Colonic mucosa (tissue), 4 donors: ENCODE measurements around the gene PNMA6E. TPM values are rescaled to one million over a fixed set of nuclear protein-coding genes. Genes with fewer than 3 reads are reported as not detected.

Source experiments
- DNase-seq: peaks from one replicate; pipeline ENCODE4 v3.0.0-alpha.2; 2020
- H3K27ac ChIP-seq: fragments of 200-600 bp; one replicate; pipeline ENCODE4 v1.8.0; 2021
- H3K27me3 ChIP-seq: fragments of 200-600 bp; one replicate; pipeline ENCODE4 v1.8.0; 2021
- H3K36me3 ChIP-seq: fragments of 200-600 bp; one replicate; pipeline ENCODE4 v1.8.0; 2021
- H3K4me1 ChIP-seq: fragments of 200-600 bp; one replicate; pipeline ENCODE4 v1.8.0; 2021; ENCODE audit warnings: mild to moderate bottlenecking
- H3K4me3 ChIP-seq: fragments of 200-600 bp; one replicate; pipeline ENCODE4 v1.8.0; 2021
- H3K9ac ChIP-seq, 2 donors: one replicate each; pipeline ENCODE4 v1.7.0; 2013; ENCODE audit warnings: control low read depth in 2 of 2, low read depth in 2 of 2, low read length in 2 of 2
- H3K9me3 ChIP-seq: fragments of 200-600 bp; one replicate; pipeline ENCODE4 v1.8.0; 2021
- intact Hi-C: fragments of 100-400 bp; cut with DNase I; formaldehyde crosslinking; loops from one replicate; pipeline ENCODE4 v1.14.1; 2022
- total RNA-seq, 2 donors: library from RNA; stranded (reverse); fragmentation: NEBNext Ultra II Directional in 1 of 2; extraction: Animal tissue kit (Norgen Biotek cat#: 25700) in 1 of 2; gene quantifications; one replicate each; pipeline ENCODE4 v1.2.1, GENCODE V29; 2021
- TF ChIP-seq, protein P1 (sequence below): fragments of 200-600 bp; IDR thresholded peaks from one replicate; pipeline ENCODE4 v1.8.0; 2022; ENCODE audit warnings: antibody characterized with exemption, mild to moderate bottlenecking
- donor health status: healthy.
- donor health status: DM: no; HTN: no; CAD: no.
- donor health status: DM: no; HTN: no; CAD: no.

PNMA6E gene
- total RNA-seq, 2 donors from 2014 or later: not detected

DNA sequence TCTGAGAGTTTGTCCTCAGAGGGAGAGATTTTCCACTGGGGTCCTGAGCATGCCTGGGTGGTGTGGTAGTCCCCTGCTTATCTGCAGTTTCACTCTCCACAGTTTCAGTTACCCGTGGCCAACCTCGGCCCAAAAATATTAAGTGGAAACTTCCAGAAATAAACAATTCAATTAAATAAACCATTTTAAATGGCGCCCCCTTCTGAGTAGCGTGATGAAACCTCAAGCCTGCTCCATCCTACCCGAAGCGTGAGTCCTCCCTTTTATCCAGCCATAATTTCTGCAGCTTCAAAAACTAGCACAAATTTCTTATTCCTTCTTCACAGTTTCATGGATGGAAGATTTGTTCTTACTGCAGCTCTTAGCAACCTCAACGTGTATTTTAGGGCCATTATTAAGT lies 26.7 kb downstream of the PNMA6E start:
- Histone ChIP-seq H3K9ac (no peak overlapping the region), H3K36me3 (no peaks in the 10 kb centered on the region), H3K4me1 (no peaks in the 10 kb centered on the region), H3K4me3 (no peak overlapping the region), H3K9me3 (no peaks in the 10 kb centered on the region), H3K27me3 (no peaks in the 10 kb centered on the region), H3K27ac (no peak overlapping the region)
- TF ChIP-seq, protein P1, sequence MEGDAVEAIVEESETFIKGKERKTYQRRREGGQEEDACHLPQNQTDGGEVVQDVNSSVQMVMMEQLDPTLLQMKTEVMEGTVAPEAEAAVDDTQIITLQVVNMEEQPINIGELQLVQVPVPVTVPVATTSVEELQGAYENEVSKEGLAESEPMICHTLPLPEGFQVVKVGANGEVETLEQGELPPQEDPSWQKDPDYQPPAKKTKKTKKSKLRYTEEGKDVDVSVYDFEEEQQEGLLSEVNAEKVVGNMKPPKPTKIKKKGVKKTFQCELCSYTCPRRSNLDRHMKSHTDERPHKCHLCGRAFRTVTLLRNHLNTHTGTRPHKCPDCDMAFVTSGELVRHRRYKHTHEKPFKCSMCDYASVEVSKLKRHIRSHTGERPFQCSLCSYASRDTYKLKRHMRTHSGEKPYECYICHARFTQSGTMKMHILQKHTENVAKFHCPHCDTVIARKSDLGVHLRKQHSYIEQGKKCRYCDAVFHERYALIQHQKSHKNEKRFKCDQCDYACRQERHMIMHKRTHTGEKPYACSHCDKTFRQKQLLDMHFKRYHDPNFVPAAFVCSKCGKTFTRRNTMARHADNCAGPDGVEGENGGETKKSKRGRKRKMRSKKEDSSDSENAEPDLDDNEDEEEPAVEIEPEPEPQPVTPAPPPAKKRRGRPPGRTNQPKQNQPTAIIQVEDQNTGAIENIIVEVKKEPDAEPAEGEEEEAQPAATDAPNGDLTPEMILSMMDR: no peak
- no peak for DNase-seq
- intact Hi-C loops: no loop called here

GRCh38 chrX:153372949-153373348 lies 28.2 kb downstream of the PNMA6E start:
- Histone ChIP-seq H3K9me3 (no peaks in the 10 kb centered on the region), H3K36me3 (no peaks in the 10 kb centered on the region), H3K27ac (no peak overlapping the region), H3K4me3 (no peak overlapping the region), H3K27me3 (no peaks in the 10 kb centered on the region), H3K9ac (no peak overlapping the region), H3K4me1 (no peaks in the 10 kb centered on the region)
- DNase-seq: no peak
- TF ChIP-seq, protein P1: no peak
- intact Hi-C loops: no loop called here

- H3K4me1 ChIP-seq: no peaks in the 10 kb centered on the region
- intact Hi-C loops: no loop called here
- no peak overlapping the region for H3K4me3 ChIP-seq
- H3K9me3 ChIP-seq: no peaks in the 10 kb centered on the region
- H3K27ac ChIP-seq: no peak overlapping the region
- H3K36me3 ChIP-seq: no peaks in the 10 kb centered on the region
- DNase-seq: no peak
- no peaks in the 10 kb centered on the region for H3K27me3 ChIP-seq
- H3K9ac ChIP-seq: no peak overlapping the region
- TF ChIP-seq, protein P1: no peak
Observed at GRCh38 chrX:153371256-153371655, 29.9 kb downstream of the PNMA6E start.

DNA sequence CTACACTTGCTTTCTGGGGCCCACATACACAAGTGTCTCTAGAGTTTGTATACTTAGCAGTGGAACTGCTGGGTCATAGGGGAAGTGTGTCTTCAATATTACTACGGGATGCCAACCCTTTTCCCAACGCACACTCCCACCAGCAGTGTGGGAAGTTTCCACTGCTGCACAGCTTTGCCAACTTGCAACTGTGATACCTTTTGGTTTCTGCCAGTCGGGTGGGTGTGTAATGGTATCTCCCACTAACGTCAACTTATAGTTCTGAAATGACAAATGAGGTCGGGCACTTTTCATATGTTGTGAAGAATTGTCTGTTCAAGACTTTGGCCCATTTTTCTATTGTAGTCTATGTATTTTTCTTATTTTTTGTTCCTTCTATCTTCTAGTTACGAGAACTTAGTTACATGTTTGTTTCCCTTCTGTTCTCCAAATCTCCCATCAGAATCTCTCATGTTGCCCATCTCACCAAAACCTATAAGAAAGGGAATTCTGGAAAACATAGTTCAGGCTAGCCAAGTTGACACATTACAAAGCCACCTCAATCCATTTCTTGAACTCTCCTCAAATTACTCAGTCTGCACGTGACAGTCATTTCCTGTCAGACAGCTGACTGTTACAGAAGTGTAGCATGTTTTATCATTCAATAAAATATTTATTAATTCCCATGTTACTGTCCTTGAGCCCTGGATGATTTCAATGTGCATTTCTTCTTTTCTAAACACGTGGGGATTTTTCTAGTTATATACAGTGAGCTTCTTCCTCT lies 30.7 kb downstream of the PNMA6E start:
- H3K9ac ChIP-seq: no peak overlapping the region
- no peak overlapping the region for H3K27ac ChIP-seq
- TF ChIP-seq, protein P1: no peak
- no peak overlapping the region for H3K4me3 ChIP-seq
- no peaks in the 10 kb centered on the region for H3K36me3 ChIP-seq
- H3K27me3 ChIP-seq: no peaks in the 10 kb centered on the region
- intact Hi-C loops: no loop called here
- no peaks in the 10 kb centered on the region for H3K9me3 ChIP-seq
- no peak for DNase-seq
- no peaks in the 10 kb centered on the region for H3K4me1 ChIP-seq

DNA sequence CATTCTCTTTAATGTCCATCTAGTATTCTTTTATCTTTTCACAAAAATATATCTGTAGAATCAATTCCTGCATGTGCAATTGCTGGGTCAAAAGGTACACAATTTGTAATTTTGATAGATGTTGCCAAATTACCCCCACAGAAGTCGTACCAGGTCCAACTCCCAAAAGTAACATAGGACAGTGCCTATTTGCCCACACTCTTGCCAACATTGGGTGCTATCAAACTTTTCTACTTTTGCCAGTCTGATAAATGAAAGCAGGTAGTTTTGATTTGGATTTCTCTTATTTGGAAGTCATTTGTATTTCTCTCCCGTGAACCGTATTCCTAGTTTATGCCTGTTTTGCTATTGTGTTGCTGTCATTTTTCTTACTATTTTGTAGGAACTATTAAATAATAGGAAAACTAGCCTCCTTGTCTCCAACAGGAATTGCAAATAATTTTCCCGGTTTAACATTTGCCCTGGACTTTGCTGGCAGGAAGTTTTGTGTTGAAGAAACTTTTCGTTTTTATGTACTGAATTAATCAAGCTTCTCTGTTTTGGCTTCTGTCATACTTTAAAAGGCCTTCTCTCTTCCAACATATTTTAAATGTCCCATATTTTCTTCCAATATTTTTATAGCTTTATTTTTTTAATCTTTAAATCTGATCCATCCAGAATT lies 34.1 kb downstream of the PNMA6E start:
- H3K4me3 ChIP-seq: no peak overlapping the region
- H3K27ac ChIP-seq: no peak overlapping the region
- DNase-seq: no peak
- no peaks in the 10 kb centered on the region for H3K36me3 ChIP-seq
- no peaks in the 10 kb centered on the region for H3K4me1 ChIP-seq
- no peaks in the 10 kb centered on the region for H3K27me3 ChIP-seq
- intact Hi-C loops: no loop called here
- TF ChIP-seq, protein P1: no peak
- H3K9ac ChIP-seq: no peak overlapping the region
- no peaks in the 10 kb centered on the region for H3K9me3 ChIP-seq
